Putamen (tissue), 1 donor: ENCODE results near the gene CDK8.
"Not testable (repeated sequence)": the region's sequence is repeated elsewhere in the genome, so short reads cannot be mapped to it uniquely, and the experiment has no call there.

ENCODE experiments used
- DNase-seq: peaks from one replicate; pipeline ENCODE4 v3.0.0-alpha.2; 2016; ENCODE audit warnings: low spot score

CDK8 gene

GRCh38 chr13:26253262-26253786 lies 605 bp upstream of the CDK8 start:
- DNase-seq, result no peak

GRCh38 chr13:26254583-26255111 lies 718 bp downstream of the CDK8 start:
- DNase-seq, result peak; percentile 34

GRCh38 chr13:26255115-26255514 lies 1.2 kb downstream of the CDK8 start:
- peak; percentile 10 for DNase-seq

GRCh38 chr13:26255691-26256277 lies 1.9 kb downstream of the CDK8 start:
- peak; percentile 2 for DNase-seq

GRCh38 chr13:26257049-26257448 lies 3.1 kb downstream of the CDK8 start:
- no peak for DNase-seq

GRCh38 chr13:26259634-26260033 lies 5.7 kb downstream of the CDK8 start:
- DNase-seq, result no peak

- DNase-seq, result no peak
Measured at GRCh38 chr13:26262156-26262555, 8.2 kb downstream of the CDK8 start.

- DNase-seq, result no peak
Measured at GRCh38 chr13:26266311-26266710, 12.4 kb downstream of the CDK8 start.

- DNase-seq, result no peak
Measured at GRCh38 chr13:26270707-26271106, 16.8 kb downstream of the CDK8 start.

GRCh38 chr13:26272621-26273020 lies 18.7 kb downstream of the CDK8 start:
- DNase-seq, result no peak

GRCh38 chr13:26280295-26280694 lies 26.4 kb downstream of the CDK8 start:
- no peak for DNase-seq

- DNase-seq, result no peak
Measured at GRCh38 chr13:26280822-26281221, 26.9 kb downstream of the CDK8 start.

- not testable (repeated sequence) for DNase-seq
Measured at GRCh38 chr13:26285911-26286310, 32.0 kb downstream of the CDK8 start.

GRCh38 chr13:26288838-26289237 lies 34.9 kb downstream of the CDK8 start:
- not testable (repeated sequence) for DNase-seq

GRCh38 chr13:26295812-26296211 lies 41.9 kb downstream of the CDK8 start:
- DNase-seq, result no peak

- DNase-seq, result no peak
Measured at GRCh38 chr13:26299168-26299750, 45.3 kb downstream of the CDK8 start.

- no peak for DNase-seq
Measured at GRCh38 chr13:26300140-26300539, 46.2 kb downstream of the CDK8 start.

GRCh38 chr13:26305676-26306075 lies 51.7 kb downstream of the CDK8 start:
- DNase-seq, result no peak

- DNase-seq, result no peak
Measured at GRCh38 chr13:26307701-26308100, 53.8 kb downstream of the CDK8 start.

GRCh38 chr13:26308250-26308649 lies 54.3 kb downstream of the CDK8 start:
- no peak for DNase-seq

GRCh38 chr13:26308836-26309235 lies 54.9 kb downstream of the CDK8 start:
- DNase-seq, result no peak

GRCh38 chr13:26310003-26310402 lies 56.1 kb downstream of the CDK8 start:
- DNase-seq, result no peak

- DNase-seq, result no peak
Measured at GRCh38 chr13:26310470-26310869, 56.5 kb downstream of the CDK8 start.

- not testable (repeated sequence) for DNase-seq
Measured at GRCh38 chr13:26312019-26312418, 58.1 kb downstream of the CDK8 start.
